ENCODE measurements around the gene MAPK1IP1L. TPM values are rescaled to one million over a fixed set of nuclear protein-coding genes. Genes with fewer than 3 reads are reported as not detected.
A peak's percentile ranks its signal among the peaks of the same experiment; 100 is the strongest.

The MAPK1IP1L gene
- total RNA-seq, 1 experiment from 2014 or later = 97.9 TPM

GRCh38 chr14:55051423-55052268, at the start of gene MAPK1IP1L (continued):
- TF ChIP-seq NR1H2 (CRISPR knock-in tag; IDR thresholded peaks at IDR 0.05) (no peak), ERG (CRISPR knock-in tag; IDR thresholded peaks at IDR 0.05) (no peak), ZNF138 (CRISPR knock-in tag; conservative IDR thresholded peaks at IDR 0.05) (0 out of 2 replicates have a peak, but pooled peaks have one; percentile 64), CBFB (CRISPR knock-in tag; IDR thresholded peaks at IDR 0.05; ENCODE audit: low read depth) (peak; percentile 94; the same call in 1 of the 2 replicates), ZNF232 (CRISPR knock-in tag; IDR thresholded peaks at IDR 0.05) (peak; percentile 66; the same call in 1 of the 2 replicates), NFYB (CRISPR knock-in tag; conservative IDR thresholded peaks at IDR 0.05; ENCODE audit: low read depth) (no peak), TP53 (CRISPR knock-in tag; IDR thresholded peaks at IDR 0.05) (peak; percentile 35; the same call in 1 of the 2 replicates), ELF4 (CRISPR knock-in tag; IDR thresholded peaks at IDR 0.05; ENCODE audit: low read depth) (no peak), ZNF281 (CRISPR knock-in tag; IDR thresholded peaks at IDR 0.05) (peak; percentile 65; the same call in 1 of the 2 replicates), SMAD3 (CRISPR knock-in tag; IDR thresholded peaks at IDR 0.05; ENCODE audit: borderline replicate concordance) (peak; percentile 90), FOXK1 (CRISPR knock-in tag; IDR thresholded peaks at IDR 0.05) (peak; percentile 34), FOXJ3 (CRISPR knock-in tag; IDR thresholded peaks at IDR 0.05; ENCODE audit: borderline replicate concordance) (no peak), ZNF425 (CRISPR knock-in tag; conservative IDR thresholded peaks at IDR 0.05) (no peak), PREB (CRISPR knock-in tag; IDR thresholded peaks at IDR 0.05; ENCODE audit: borderline replicate concordance) (peak; percentile 74; the same call in 1 of the 2 replicates), PRRX2 (CRISPR knock-in tag; IDR thresholded peaks at IDR 0.05) (no peak), STAT6 (CRISPR knock-in tag; conservative IDR thresholded peaks at IDR 0.05; ENCODE audit: low read depth) (0 out of 2 replicates have a peak, but pooled peaks have one; percentile 25), USF2 (CRISPR knock-in tag; IDR thresholded peaks at IDR 0.05) (0 out of 2 replicates have a peak, but pooled peaks have one; percentile 45)
- TF ChIP-seq, protein P1, sequence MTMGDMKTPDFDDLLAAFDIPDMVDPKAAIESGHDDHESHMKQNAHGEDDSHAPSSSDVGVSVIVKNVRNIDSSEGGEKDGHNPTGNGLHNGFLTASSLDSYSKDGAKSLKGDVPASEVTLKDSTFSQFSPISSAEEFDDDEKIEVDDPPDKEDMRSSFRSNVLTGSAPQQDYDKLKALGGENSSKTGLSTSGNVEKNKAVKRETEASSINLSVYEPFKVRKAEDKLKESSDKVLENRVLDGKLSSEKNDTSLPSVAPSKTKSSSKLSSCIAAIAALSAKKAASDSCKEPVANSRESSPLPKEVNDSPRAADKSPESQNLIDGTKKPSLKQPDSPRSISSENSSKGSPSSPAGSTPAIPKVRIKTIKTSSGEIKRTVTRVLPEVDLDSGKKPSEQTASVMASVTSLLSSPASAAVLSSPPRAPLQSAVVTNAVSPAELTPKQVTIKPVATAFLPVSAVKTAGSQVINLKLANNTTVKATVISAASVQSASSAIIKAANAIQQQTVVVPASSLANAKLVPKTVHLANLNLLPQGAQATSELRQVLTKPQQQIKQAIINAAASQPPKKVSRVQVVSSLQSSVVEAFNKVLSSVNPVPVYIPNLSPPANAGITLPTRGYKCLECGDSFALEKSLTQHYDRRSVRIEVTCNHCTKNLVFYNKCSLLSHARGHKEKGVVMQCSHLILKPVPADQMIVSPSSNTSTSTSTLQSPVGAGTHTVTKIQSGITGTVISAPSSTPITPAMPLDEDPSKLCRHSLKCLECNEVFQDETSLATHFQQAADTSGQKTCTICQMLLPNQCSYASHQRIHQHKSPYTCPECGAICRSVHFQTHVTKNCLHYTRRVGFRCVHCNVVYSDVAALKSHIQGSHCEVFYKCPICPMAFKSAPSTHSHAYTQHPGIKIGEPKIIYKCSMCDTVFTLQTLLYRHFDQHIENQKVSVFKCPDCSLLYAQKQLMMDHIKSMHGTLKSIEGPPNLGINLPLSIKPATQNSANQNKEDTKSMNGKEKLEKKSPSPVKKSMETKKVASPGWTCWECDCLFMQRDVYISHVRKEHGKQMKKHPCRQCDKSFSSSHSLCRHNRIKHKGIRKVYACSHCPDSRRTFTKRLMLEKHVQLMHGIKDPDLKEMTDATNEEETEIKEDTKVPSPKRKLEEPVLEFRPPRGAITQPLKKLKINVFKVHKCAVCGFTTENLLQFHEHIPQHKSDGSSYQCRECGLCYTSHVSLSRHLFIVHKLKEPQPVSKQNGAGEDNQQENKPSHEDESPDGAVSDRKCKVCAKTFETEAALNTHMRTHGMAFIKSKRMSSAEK (CRISPR knock-in tag; IDR thresholded peaks at IDR 0.05; ENCODE audit: borderline replicate concordance) = no peak
- TF ChIP-seq, protein P2, sequence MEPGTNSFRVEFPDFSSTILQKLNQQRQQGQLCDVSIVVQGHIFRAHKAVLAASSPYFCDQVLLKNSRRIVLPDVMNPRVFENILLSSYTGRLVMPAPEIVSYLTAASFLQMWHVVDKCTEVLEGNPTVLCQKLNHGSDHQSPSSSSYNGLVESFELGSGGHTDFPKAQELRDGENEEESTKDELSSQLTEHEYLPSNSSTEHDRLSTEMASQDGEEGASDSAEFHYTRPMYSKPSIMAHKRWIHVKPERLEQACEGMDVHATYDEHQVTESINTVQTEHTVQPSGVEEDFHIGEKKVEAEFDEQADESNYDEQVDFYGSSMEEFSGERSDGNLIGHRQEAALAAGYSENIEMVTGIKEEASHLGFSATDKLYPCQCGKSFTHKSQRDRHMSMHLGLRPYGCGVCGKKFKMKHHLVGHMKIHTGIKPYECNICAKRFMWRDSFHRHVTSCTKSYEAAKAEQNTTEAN (CRISPR knock-in tag; IDR thresholded peaks at IDR 0.05) = no peak
